ENCODE results near the gene FBXL3.

The FBXL3 gene

GRCh38 chr13:77042566-77043177, 15.7 kb upstream of the FBXL3 start:
- H3K36me3 ChIP-seq (ENCODE audit: insufficient read depth, low read length) = peaks cover 13% of the 10 kb centered on the region
- H3K27ac ChIP-seq (ENCODE audit: low read depth, low read length) = no peak overlapping the region
- H3K27me3 ChIP-seq (ENCODE audit: control insufficient read depth in 1 of 2, insufficient read depth in 2 of 2, low read length in 2 of 2) = no peaks in the 10 kb centered on the region
- H3K9me3 ChIP-seq (ENCODE audit: low read length) = no peaks in the 10 kb centered on the region
- peaks cover 11% of the 10 kb centered on the region for H3K4me1 ChIP-seq (ENCODE audit: insufficient read depth, low read length)
- no peak overlapping the region for H3K9ac ChIP-seq (ENCODE audit: low read length)
- peak overlapping the region in 1 of 2 donors; percentile 9 for H3K4me3 ChIP-seq (ENCODE audit: low read depth in 1 of 2, low read length in 2 of 2)

DNA sequence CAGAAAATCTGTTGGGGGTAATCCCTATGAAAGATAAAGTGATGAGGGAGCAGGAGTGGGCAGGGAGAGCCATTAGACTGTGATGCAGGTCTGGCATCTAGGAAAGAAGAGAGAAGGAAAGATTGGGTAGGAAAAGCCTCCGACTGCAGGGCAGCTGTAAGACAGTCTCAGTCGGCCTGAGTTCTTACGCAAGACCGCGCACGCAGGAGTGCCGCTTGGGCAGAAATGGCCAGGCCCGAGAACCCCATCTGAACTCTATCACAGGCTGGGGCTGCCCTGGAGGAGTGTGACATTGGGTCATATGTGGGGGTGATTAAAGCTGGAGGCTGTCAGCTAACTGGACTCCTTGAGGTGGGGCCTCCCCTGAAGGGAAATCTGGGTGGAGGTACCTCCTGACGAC, 13.9 kb upstream of the FBXL3 start:
- H3K4me1 ChIP-seq (ENCODE audit: insufficient read depth, low read length) = peaks cover 11% of the 10 kb centered on the region
- H3K9me3 ChIP-seq (ENCODE audit: low read length) = no peaks in the 10 kb centered on the region
- H3K36me3 ChIP-seq (ENCODE audit: insufficient read depth, low read length) = peaks cover 5% of the 10 kb centered on the region
- H3K9ac ChIP-seq (ENCODE audit: low read length) = no peak overlapping the region
- no peak overlapping the region for H3K4me3 ChIP-seq (ENCODE audit: low read depth in 1 of 2, low read length in 2 of 2)
- no peak overlapping the region for H3K27ac ChIP-seq (ENCODE audit: low read depth, low read length)
- H3K27me3 ChIP-seq (ENCODE audit: control insufficient read depth in 1 of 2, insufficient read depth in 2 of 2, low read length in 2 of 2) = no peaks in the 10 kb centered on the region

DNA sequence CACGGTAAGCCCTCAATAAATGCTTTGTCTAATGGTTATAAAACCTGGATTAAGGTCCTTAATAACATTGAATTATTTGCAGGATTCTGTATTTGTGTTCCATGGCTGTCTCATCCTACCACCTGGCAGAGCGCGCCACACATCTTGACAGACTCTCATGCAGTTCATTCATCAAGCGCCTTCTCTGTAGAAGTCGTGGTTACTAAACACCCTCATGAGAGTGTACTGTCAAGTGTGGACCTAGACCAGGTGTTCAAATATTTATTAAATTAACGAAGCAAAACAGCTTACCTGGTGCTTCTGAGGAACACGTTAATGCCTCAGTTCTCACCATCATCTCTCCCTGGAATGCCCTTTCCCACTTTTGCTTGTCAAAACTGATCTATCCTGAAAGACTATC, 13.1 kb upstream of the FBXL3 start:
- Histone ChIP-seq H3K36me3 (ENCODE audit: insufficient read depth, low read length) (peaks cover 3% of the 10 kb centered on the region), H3K9ac (ENCODE audit: low read length) (no peak overlapping the region), H3K4me3 (ENCODE audit: low read depth in 1 of 2, low read length in 2 of 2) (no peak overlapping the region), H3K9me3 (ENCODE audit: low read length) (no peaks in the 10 kb centered on the region), H3K27ac (ENCODE audit: low read depth, low read length) (no peak overlapping the region), H3K27me3 (ENCODE audit: control insufficient read depth in 1 of 2, insufficient read depth in 2 of 2, low read length in 2 of 2) (no peaks in the 10 kb centered on the region), H3K4me1 (ENCODE audit: insufficient read depth, low read length) (peaks cover 11% of the 10 kb centered on the region)

GRCh38 chr13:77038907-77039480, 12.0 kb upstream of the FBXL3 start:
- Histone ChIP-seq H3K27ac (ENCODE audit: low read depth, low read length) (no peak overlapping the region), H3K27me3 (ENCODE audit: control insufficient read depth in 1 of 2, insufficient read depth in 2 of 2, low read length in 2 of 2) (no peaks in the 10 kb centered on the region), H3K4me1 (ENCODE audit: insufficient read depth, low read length) (peaks cover 11% of the 10 kb centered on the region), H3K9me3 (ENCODE audit: low read length) (no peaks in the 10 kb centered on the region), H3K4me3 (ENCODE audit: low read depth in 1 of 2, low read length in 2 of 2) (no peak overlapping the region), H3K36me3 (ENCODE audit: insufficient read depth, low read length) (no peaks in the 10 kb centered on the region), H3K9ac (ENCODE audit: low read length) (no peak overlapping the region)

DNA sequence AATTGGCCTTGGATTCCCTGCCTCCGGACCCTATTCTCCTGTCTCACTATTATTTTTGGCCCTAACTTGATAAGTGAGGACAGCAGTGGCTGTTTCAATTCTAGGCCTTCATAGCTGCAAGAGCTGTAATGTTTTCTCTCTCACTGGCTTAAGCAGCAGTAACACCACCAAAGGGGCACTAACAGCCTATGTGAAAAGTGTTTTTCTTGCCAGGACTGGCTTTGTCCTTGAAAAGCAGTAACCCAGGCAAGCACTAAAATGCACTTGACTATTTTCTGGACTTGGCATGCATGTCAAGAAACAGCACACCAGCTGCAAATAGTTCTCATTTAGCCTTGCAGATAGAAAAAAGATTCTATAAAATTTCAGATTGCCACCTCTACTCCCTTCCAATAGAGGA, 9.3 kb upstream of the FBXL3 start:
- H3K27me3 ChIP-seq (ENCODE audit: control insufficient read depth in 1 of 2, insufficient read depth in 2 of 2, low read length in 2 of 2) = no peaks in the 10 kb centered on the region
- no peak overlapping the region for H3K9ac ChIP-seq (ENCODE audit: low read length)
- no peaks in the 10 kb centered on the region for H3K36me3 ChIP-seq (ENCODE audit: insufficient read depth, low read length)
- no peaks in the 10 kb centered on the region for H3K4me1 ChIP-seq (ENCODE audit: insufficient read depth, low read length)
- no peak overlapping the region for H3K4me3 ChIP-seq (ENCODE audit: low read depth in 1 of 2, low read length in 2 of 2)
- no peaks in the 10 kb centered on the region for H3K9me3 ChIP-seq (ENCODE audit: low read length)
- H3K27ac ChIP-seq (ENCODE audit: low read depth, low read length) = no peak overlapping the region

- no peaks in the 10 kb centered on the region for H3K9me3 ChIP-seq (ENCODE audit: low read length)
- H3K36me3 ChIP-seq (ENCODE audit: insufficient read depth, low read length) = no peaks in the 10 kb centered on the region
- H3K27ac ChIP-seq (ENCODE audit: low read depth, low read length) = no peak overlapping the region
- no peak overlapping the region for H3K9ac ChIP-seq (ENCODE audit: low read length)
- H3K4me3 ChIP-seq (ENCODE audit: low read depth in 1 of 2, low read length in 2 of 2) = no peak overlapping the region
- H3K27me3 ChIP-seq (ENCODE audit: control insufficient read depth in 1 of 2, insufficient read depth in 2 of 2, low read length in 2 of 2) = no peaks in the 10 kb centered on the region
- no peaks in the 10 kb centered on the region for H3K4me1 ChIP-seq (ENCODE audit: insufficient read depth, low read length)
Observed at GRCh38 chr13:77034881-77035280, 7.9 kb upstream of the FBXL3 start.

DNA sequence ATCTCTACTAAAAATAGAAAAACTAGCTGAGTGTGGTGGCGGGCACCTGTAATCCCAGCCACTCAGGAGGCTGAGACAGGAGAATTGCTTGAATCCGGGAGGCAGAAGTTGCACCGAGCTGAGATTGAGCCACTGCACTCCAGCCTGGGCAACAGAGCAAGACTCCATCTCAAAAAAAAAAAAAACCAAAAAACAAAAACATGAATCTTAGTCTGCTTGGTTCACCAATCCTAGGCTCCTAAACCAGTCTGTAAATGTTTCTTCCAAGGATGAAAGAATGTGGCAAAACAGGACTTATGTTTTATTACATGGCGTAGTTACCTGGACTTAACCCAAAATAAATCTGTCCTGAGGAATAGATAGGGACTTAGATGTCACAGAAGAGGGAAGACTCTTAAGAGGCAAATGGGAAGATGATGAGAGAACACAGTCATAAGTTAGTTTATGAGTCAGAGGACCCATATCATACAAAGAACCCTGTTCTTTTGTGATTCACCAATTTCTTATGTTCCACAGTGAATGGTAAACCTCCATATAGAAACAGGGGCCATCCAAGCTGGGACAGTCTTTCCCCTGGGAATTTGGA, 6.9 kb upstream of the FBXL3 start:
- Histone ChIP-seq H3K9ac (ENCODE audit: low read length) (no peak overlapping the region), H3K4me1 (ENCODE audit: insufficient read depth, low read length) (no peaks in the 10 kb centered on the region), H3K9me3 (ENCODE audit: low read length) (no peaks in the 10 kb centered on the region), H3K36me3 (ENCODE audit: insufficient read depth, low read length) (no peaks in the 10 kb centered on the region), H3K27me3 (ENCODE audit: control insufficient read depth in 1 of 2, insufficient read depth in 2 of 2, low read length in 2 of 2) (no peaks in the 10 kb centered on the region), H3K4me3 (ENCODE audit: low read depth in 1 of 2, low read length in 2 of 2) (no peak overlapping the region), H3K27ac (ENCODE audit: low read depth, low read length) (no peak overlapping the region)

- H3K27ac ChIP-seq (ENCODE audit: low read depth, low read length) = no peak overlapping the region
- H3K4me1 ChIP-seq (ENCODE audit: insufficient read depth, low read length) = peaks cover 11% of the 10 kb centered on the region
- no peaks in the 10 kb centered on the region for H3K9me3 ChIP-seq (ENCODE audit: low read length)
- H3K27me3 ChIP-seq (ENCODE audit: control insufficient read depth in 1 of 2, insufficient read depth in 2 of 2, low read length in 2 of 2) = no peaks in the 10 kb centered on the region
- H3K36me3 ChIP-seq (ENCODE audit: insufficient read depth, low read length) = no peaks in the 10 kb centered on the region
- H3K9ac ChIP-seq (ENCODE audit: low read length) = no peak overlapping the region
- no peak overlapping the region for H3K4me3 ChIP-seq (ENCODE audit: low read depth in 1 of 2, low read length in 2 of 2)
Observed at GRCh38 chr13:77031656-77032243, 4.8 kb upstream of the FBXL3 start.

DNA sequence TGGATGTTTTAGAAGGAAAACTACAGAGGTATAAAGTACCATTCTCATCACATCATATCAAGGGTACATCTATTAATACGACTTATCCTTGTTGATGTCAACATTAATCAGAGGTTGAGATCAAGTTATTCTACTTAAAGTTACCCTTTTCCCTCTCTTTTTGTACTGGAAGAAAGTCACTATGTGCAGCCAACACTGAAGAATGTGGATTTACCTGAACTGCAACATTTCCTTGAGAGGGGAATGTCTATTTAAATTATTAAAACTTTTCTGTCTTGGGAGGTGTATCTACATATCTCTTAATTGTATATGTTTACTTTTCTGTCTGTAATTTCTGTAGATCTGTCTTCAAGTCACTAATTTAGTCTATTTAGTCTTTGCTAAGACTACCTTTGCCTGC, 2.5 kb upstream of the FBXL3 start:
- no peaks in the 10 kb centered on the region for H3K9me3 ChIP-seq (ENCODE audit: low read length)

GRCh38 chr13:77028202-77028601, 1.2 kb upstream of the FBXL3 start:
- H3K36me3 ChIP-seq (ENCODE audit: insufficient read depth, low read length) = no peaks in the 10 kb centered on the region
- no peaks in the 10 kb centered on the region for H3K9me3 ChIP-seq (ENCODE audit: low read length)
- H3K27me3 ChIP-seq (ENCODE audit: control insufficient read depth in 1 of 2, insufficient read depth in 2 of 2, low read length in 2 of 2) = no peaks in the 10 kb centered on the region
- H3K27ac ChIP-seq (ENCODE audit: low read depth, low read length) = no peak overlapping the region
- peaks cover 37% of the 10 kb centered on the region for H3K4me1 ChIP-seq (ENCODE audit: insufficient read depth, low read length)
- H3K4me3 ChIP-seq (ENCODE audit: low read depth in 1 of 2, low read length in 2 of 2) = no peak overlapping the region
- no peak overlapping the region for H3K9ac ChIP-seq (ENCODE audit: low read length)

More for the DNA sequence above, 2.5 kb upstream of the FBXL3 start:
- no peak overlapping the region for H3K27ac ChIP-seq (ENCODE audit: low read depth, low read length)
- no peaks in the 10 kb centered on the region for H3K36me3 ChIP-seq (ENCODE audit: insufficient read depth, low read length)
- no peak overlapping the region for H3K4me3 ChIP-seq (ENCODE audit: low read depth in 1 of 2, low read length in 2 of 2)
- peaks cover 25% of the 10 kb centered on the region for H3K4me1 ChIP-seq (ENCODE audit: insufficient read depth, low read length)
- H3K27me3 ChIP-seq (ENCODE audit: control insufficient read depth in 1 of 2, insufficient read depth in 2 of 2, low read length in 2 of 2) = no peaks in the 10 kb centered on the region
- no peak overlapping the region for H3K9ac ChIP-seq (ENCODE audit: low read length)

DNA sequence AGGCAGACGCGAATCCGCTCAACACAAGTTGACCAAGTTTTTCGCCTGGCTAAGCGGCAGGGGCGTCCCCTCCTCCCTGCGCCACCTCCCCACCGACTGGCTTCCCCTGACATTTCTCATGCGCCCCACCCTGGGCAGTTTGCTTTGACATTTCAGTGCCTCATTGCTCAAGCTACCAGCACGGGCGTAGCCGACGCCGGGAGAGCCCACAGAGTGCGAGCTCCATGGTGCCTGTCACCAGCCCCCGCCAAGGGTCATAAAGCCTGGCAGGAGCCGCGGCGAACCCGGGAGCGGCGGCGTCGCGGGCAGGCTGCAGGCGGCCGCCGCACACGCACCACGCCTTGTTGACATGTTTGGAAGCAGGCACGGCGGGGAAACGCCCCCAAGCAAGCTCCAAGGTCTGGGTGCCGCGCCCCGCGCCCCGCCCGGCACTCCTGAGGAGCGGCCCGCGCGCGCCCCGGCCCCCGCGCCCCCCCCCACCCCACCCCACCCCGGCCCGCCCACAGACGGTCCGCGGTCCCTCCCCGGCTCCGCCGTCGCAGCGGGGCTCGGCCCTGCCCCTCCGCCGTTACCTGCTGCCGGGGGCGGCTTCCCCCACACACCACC, 601 bp downstream of the FBXL3 start:
- H3K9ac ChIP-seq (ENCODE audit: low read length) = peak overlapping the region; percentile 74
- peak overlapping the region; percentile 95 for H3K27ac ChIP-seq (ENCODE audit: low read depth, low read length)
- H3K27me3 ChIP-seq (ENCODE audit: control insufficient read depth in 1 of 2, insufficient read depth in 2 of 2, low read length in 2 of 2) = no peaks in the 10 kb centered on the region
- no peaks in the 10 kb centered on the region for H3K9me3 ChIP-seq (ENCODE audit: low read length)
- peak overlapping the region; percentile 88 to 98 for H3K4me3 ChIP-seq (ENCODE audit: low read depth in 1 of 2, low read length in 2 of 2)
- H3K4me1 ChIP-seq (ENCODE audit: insufficient read depth, low read length) = peaks cover 55% of the 10 kb centered on the region
- H3K36me3 ChIP-seq (ENCODE audit: insufficient read depth, low read length) = no peaks in the 10 kb centered on the region
